T-cell (primary cell): ENCODE data around the gene TMEM114. TPM values are rescaled to one million over a fixed set of nuclear protein-coding genes. Genes with fewer than 3 reads are reported as not detected.

ENCODE experiments used
- ATAC-seq, 4 experiments: fragments of 200-7000 bp in 3 of 4; fragments of 150-1000 bp in 1 of 4; cut with Tn5 transposase; replicated peaks in 1 of 4; 1 replicate in 3 of 4; 2 replicates in 1 of 4; pipeline ENCODE4 v1.10.0; 2021; ENCODE audit warnings: moderate library complexity in 3 of 4, mild to moderate bottlenecking in 2 of 4, moderate number of reproducible peaks in 1 of 4
- CTCF ChIA-PET, 2 donors: fragments of 300-600 bp; sonication (Branson Sonifier 250); formaldehyde crosslinking; loops; one replicate each; lab custom pipeline; 2022; ENCODE audit warnings: antibody characterized with exemption in 2 of 2; lab: Charles Lee
- POLR2A ChIA-PET, 2 donors: fragments of 300-600 bp; sonication (Branson Sonifier 250); formaldehyde crosslinking; loops; one replicate each; lab custom pipeline; 2022; ENCODE audit warnings: antibody characterized with exemption in 2 of 2; lab: Charles Lee
- DNase-seq, 35 experiments: peaks; one replicate each; pipeline versions ENCODE4 v3.0.0 to v3.0.0-alpha.2; 2013 to 2023
- H3K27ac ChIP-seq: one replicate; pipeline ENCODE4 v1.5.1; 2013; ENCODE audit warnings: low read length
- H3K27me3 ChIP-seq, 2 experiments: replicated peaks in 1 of 2; 1 replicate in 1 of 2; 2 replicates in 1 of 2; pipeline versions ENCODE4 v1.6.1 to v1.7.0; 2013; ENCODE audit warnings: low read length in 1 of 2, mixed read lengths in 1 of 2; ENCODE audit not compliant: control insufficient read depth in 2 of 2, insufficient read depth in 2 of 2; ENCODE audit errors: extremely low read depth in 1 of 2
- H3K36me3 ChIP-seq, 2 donors: 1 replicate in 1 of 2; 2 replicates in 1 of 2; pipeline versions ENCODE4 v1.6.1 to v1.7.0; 2013; ENCODE audit warnings: low read length in 1 of 2; ENCODE audit not compliant: control insufficient read depth in 2 of 2, insufficient read depth in 1 of 2; ENCODE audit errors: extremely low read depth in 1 of 2
- H3K4me1 ChIP-seq, 2 experiments: 1 replicate in 1 of 2; 2 replicates in 1 of 2; pipeline versions ENCODE4 v1.6.1 to v1.7.0; 2013; ENCODE audit warnings: low read length in 2 of 2, mixed read lengths in 1 of 2; ENCODE audit not compliant: insufficient read depth in 2 of 2, control insufficient read depth in 1 of 2; ENCODE audit errors: extremely low read depth in 1 of 2
- H3K4me3 ChIP-seq, 2 donors: 1 replicate in 1 of 2; 2 replicates in 1 of 2; pipeline versions ENCODE4 v1.5.1 to v1.7.0; 2013; ENCODE audit warnings: mild to moderate bottlenecking in 2 of 2, low read length in 1 of 2, moderate library complexity in 1 of 2; ENCODE audit not compliant: control insufficient read depth in 1 of 2; ENCODE audit errors: extremely low read depth in 1 of 2
- H3K9me3 ChIP-seq: 2 replicates; pipeline ENCODE4 v1.7.0; 2013
- H3K27ac Mint-ChIP-seq, 2 donors: one replicate each; pipeline ENCODE4 v1.8.0; 2020 to 2021; ENCODE audit warnings: mild to moderate bottlenecking in 2 of 2, mixed read lengths in 2 of 2
- H3K27me3 Mint-ChIP-seq, 2 donors: one replicate each; pipeline ENCODE4 v1.8.0; 2021 to 2022; ENCODE audit warnings: mixed read lengths in 2 of 2
- H3K36me3 Mint-ChIP-seq: one replicate; pipeline ENCODE4 v1.8.0; 2021; ENCODE audit warnings: mixed read lengths
- H3K4me1 Mint-ChIP-seq, 3 donors: one replicate each; pipeline ENCODE4 v1.8.0; 2020 to 2022; ENCODE audit warnings: mixed read lengths in 3 of 3, mild to moderate bottlenecking in 1 of 3
- H3K4me3 Mint-ChIP-seq, 3 donors: one replicate each; pipeline ENCODE4 v1.8.0; 2020 to 2022; ENCODE audit warnings: mild to moderate bottlenecking in 3 of 3, mixed read lengths in 3 of 3, moderate library complexity in 3 of 3
- H3K9me3 Mint-ChIP-seq, 3 donors: one replicate each; pipeline ENCODE4 v1.8.0; 2020 to 2022; ENCODE audit warnings: mixed read lengths in 3 of 3
- WGBS: methylation state at CpG from one replicate; pipeline ENCODE4 v1.1.5; 2013; ENCODE audit warnings: missing lambda C conversion rate; ENCODE audit not compliant: insufficient coverage; 5-methylcytosine and 5-hydroxymethylcytosine counted together
- total RNA-seq, 35 experiments: library from RNA in 6 of 35; stranded (reverse) in 6 of 35; fragments of 120-200 nt in 1 of 35; gene quantifications; one replicate each; pipeline versions ENCODE4 v1.2.1 to v1.2.4 and lab custom pipeline; 2013 to 2026

TMEM114 gene
- total RNA-seq, 5 donors from 2014 or later (not counting 1 experiment from before 2014, with no cell fraction given), result not detected

GRCh38 chr16:8550728-8551387, 39.5 kb downstream of the TMEM114 start:
- Histone ChIP-seq H3K9me3 (no peaks in the 10 kb centered on the region), H3K4me1 (no peaks in the 10 kb centered on the region), H3K4me3 (no peak overlapping the region), H3K27ac (no peak overlapping the region), H3K27me3 (peaks cover 0 to 32% of the 10 kb centered on the region in 2 experiments), H3K36me3 (no peaks in the 10 kb centered on the region)
- Mint-ChIP-seq H3K4me1 (peaks cover 0 to 2% (median 1%) of the 10 kb centered on the region in 3 donors), H3K4me3 (no peak overlapping the region), H3K27me3 (peaks cover 57 to 72% of the 10 kb centered on the region in 2 donors), H3K9me3 (no peaks in the 10 kb centered on the region), H3K36me3 (no peaks in the 10 kb centered on the region), H3K27ac (no peak overlapping the region)
- 79% methylated on average over 5 of the region's 9 CpGs for WGBS
- CTCF ChIA-PET, result no interaction called here
- DNase-seq (no peak), ATAC-seq (no peak)
- POLR2A ChIA-PET, result no interaction called here

- Histone ChIP-seq H3K4me3 (no peak overlapping the region), H3K27me3 (peaks cover 0 to 25% of the 10 kb centered on the region in 2 experiments), H3K9me3 (no peaks in the 10 kb centered on the region), H3K27ac (no peak overlapping the region), H3K4me1 (no peaks in the 10 kb centered on the region), H3K36me3 (no peaks in the 10 kb centered on the region)
- WGBS, result 63% methylated on average over 6 of the region's 8 CpGs
- H3K9me3 Mint-ChIP-seq, result no peaks in the 10 kb centered on the region
- DNase-seq (no peak), ATAC-seq (no peak)
- H3K4me1 Mint-ChIP-seq, result peaks cover 0 to 2% (median 1%) of the 10 kb centered on the region in 3 donors
- no peaks in the 10 kb centered on the region for H3K36me3 Mint-ChIP-seq
- no peak overlapping the region for H3K4me3 Mint-ChIP-seq
- CTCF ChIA-PET, result no interaction called here
- no peak overlapping the region for H3K27ac Mint-ChIP-seq
- POLR2A ChIA-PET, result no interaction called here
- H3K27me3 Mint-ChIP-seq, result peaks cover 51 to 62% of the 10 kb centered on the region in 2 donors
Measured at GRCh38 chr16:8549843-8550412, 40.4 kb downstream of the TMEM114 start.

- no peaks in the 10 kb centered on the region for H3K36me3 Mint-ChIP-seq
- no peak overlapping the region for H3K4me3 Mint-ChIP-seq
- POLR2A ChIA-PET, result no interaction called here
Measured at GRCh38 chr16:8548166-8548565, 42.1 kb downstream of the TMEM114 start.

GRCh38 chr16:8547762-8548161, 42.5 kb downstream of the TMEM114 start:
- Histone ChIP-seq H3K4me3 (no peak overlapping the region), H3K4me1 (no peaks in the 10 kb centered on the region), H3K9me3 (no peaks in the 10 kb centered on the region), H3K36me3 (no peaks in the 10 kb centered on the region), H3K27ac (no peak overlapping the region), H3K27me3 (peaks cover 0 to 14% of the 10 kb centered on the region in 2 experiments)
- H3K27ac Mint-ChIP-seq, result no peak overlapping the region
- H3K9me3 Mint-ChIP-seq, result no peaks in the 10 kb centered on the region
- ATAC-seq (no peak), DNase-seq (no peak)
- 70% methylated on average over 3 of the region's 8 CpGs for WGBS
- ChIA-PET CTCF (no interaction called here), POLR2A (no interaction called here)
- peaks cover 45 to 51% of the 10 kb centered on the region in 2 donors for H3K27me3 Mint-ChIP-seq
- no peaks in the 10 kb centered on the region for H3K36me3 Mint-ChIP-seq
- no peaks in the 10 kb centered on the region for H3K4me1 Mint-ChIP-seq
- H3K4me3 Mint-ChIP-seq, result no peak overlapping the region

More at GRCh38 chr16:8548166-8548565, 42.1 kb downstream of the TMEM114 start:
- H3K9me3 ChIP-seq, result no peaks in the 10 kb centered on the region
- CTCF ChIA-PET, result no interaction called here
- no peak overlapping the region for H3K4me3 ChIP-seq
- peaks cover 0 to 2% (median 1%) of the 10 kb centered on the region in 3 donors for H3K4me1 Mint-ChIP-seq
- no peaks in the 10 kb centered on the region for H3K9me3 Mint-ChIP-seq
- no peak overlapping the region for H3K27ac ChIP-seq
- peaks cover 0 to 18% of the 10 kb centered on the region in 2 experiments for H3K27me3 ChIP-seq
- ATAC-seq (no peak), DNase-seq (no peak)
- H3K36me3 ChIP-seq, result no peaks in the 10 kb centered on the region
- H3K27me3 Mint-ChIP-seq, result peaks cover 48 to 55% of the 10 kb centered on the region in 2 donors
- H3K27ac Mint-ChIP-seq, result no peak overlapping the region
- no peaks in the 10 kb centered on the region for H3K4me1 ChIP-seq
- WGBS, result 89% methylated on average over 1 of the region's 3 CpGs

GRCh38 chr16:8544406-8544805, 45.9 kb downstream of the TMEM114 start:
- no peaks in the 10 kb centered on the region for H3K36me3 Mint-ChIP-seq
- Histone ChIP-seq H3K27ac (no peak overlapping the region), H3K9me3 (no peaks in the 10 kb centered on the region), H3K4me3 (no peak overlapping the region), H3K36me3 (no peaks in the 10 kb centered on the region), H3K27me3 (peaks cover 0 to 11% of the 10 kb centered on the region in 2 experiments), H3K4me1 (no peaks in the 10 kb centered on the region)
- H3K4me3 Mint-ChIP-seq, result no peak overlapping the region
- H3K27me3 Mint-ChIP-seq, result peaks cover 34 to 44% of the 10 kb centered on the region in 2 donors
- DNase-seq (no peak), ATAC-seq (no peak)
- ChIA-PET CTCF (no interaction called here), POLR2A (no interaction called here)
- H3K9me3 Mint-ChIP-seq, result no peaks in the 10 kb centered on the region
- H3K27ac Mint-ChIP-seq, result no peak overlapping the region
- no peaks in the 10 kb centered on the region for H3K4me1 Mint-ChIP-seq
- 87% methylated on average over 3 of the region's 5 CpGs for WGBS

GRCh38 chr16:8543258-8543657, 47.1 kb downstream of the TMEM114 start:
- DNase-seq (no peak), ATAC-seq (no peak)
- H3K4me3 ChIP-seq, result no peak overlapping the region
- no peaks in the 10 kb centered on the region for H3K36me3 ChIP-seq
- H3K9me3 ChIP-seq, result no peaks in the 10 kb centered on the region
- Mint-ChIP-seq H3K9me3 (no peaks in the 10 kb centered on the region), H3K4me1 (no peaks in the 10 kb centered on the region), H3K27ac (no peak overlapping the region), H3K4me3 (no peak overlapping the region), H3K27me3 (peaks cover 24 to 36% of the 10 kb centered on the region in 2 donors), H3K36me3 (no peaks in the 10 kb centered on the region)
- no peaks in the 10 kb centered on the region for H3K4me1 ChIP-seq
- H3K27ac ChIP-seq, result no peak overlapping the region
- ChIA-PET POLR2A (no interaction called here), CTCF (no interaction called here)
- 18% methylated on average over 2 of the region's 3 CpGs for WGBS
- H3K27me3 ChIP-seq, result peaks cover 0 to 12% of the 10 kb centered on the region in 2 experiments
